NCI-H1930 (cell line): ENCODE data around the gene ZNF784.
A peak's percentile ranks its signal among the peaks of the same experiment; 100 is the strongest.

Experiments used
- DNase-seq, 2 experiments: peaks; one replicate each; lab custom pipeline; 2025; lab: John Stamatoyannopoulos, UW

The ZNF784 gene

GRCh38 chr19:55643003-55643886, 18.9 kb upstream of the ZNF784 start, which contains the start of gene ZNF581:
TSS of gene ZNF581 (plus strand) at chr19:55643649. CDS start at chr19:55644572, 923 bp downstream.
- peak; percentile 42 to 74 for DNase-seq

GRCh38 chr19:55642153-55643002, 18.0 kb upstream of the ZNF784 start:
- DNase-seq: no peak

- DNase-seq: no peak
Observed at GRCh38 chr19:55641426-55642152, 17.2 kb upstream of the ZNF784 start.

- DNase-seq: peak; percentile 61 to 78
Observed at GRCh38 chr19:55640577-55641425, 16.4 kb upstream of the ZNF784 start, which contains the start of gene ZNF580. TSS of gene ZNF580 (plus strand) at chr19:55641002. CDS start at chr19:55642509, 1,507 bp downstream.

- DNase-seq: peak; percentile 82 to 86
Observed at GRCh38 chr19:55640043-55640576, 15.7 kb upstream of the ZNF784 start.

- peak; percentile 33 to 38 for DNase-seq
Observed at GRCh38 chr19:55638864-55639359, 14.5 kb upstream of the ZNF784 start.

- DNase-seq: no peak
Observed at GRCh38 chr19:55637534-55637933, 13.2 kb upstream of the ZNF784 start.

- DNase-seq: no peak
Observed at GRCh38 chr19:55636723-55637122, 12.4 kb upstream of the ZNF784 start.

- no peak for DNase-seq
Observed at GRCh38 chr19:55635856-55636440, 11.6 kb upstream of the ZNF784 start.

GRCh38 chr19:55635334-55635717, 11.0 kb upstream of the ZNF784 start:
- DNase-seq: no peak

GRCh38 chr19:55633861-55634260, 9.5 kb upstream of the ZNF784 start:
- DNase-seq: no peak

- peak; percentile 82 to 93 for DNase-seq
Observed at GRCh38 chr19:55632463-55632834, 8.1 kb upstream of the ZNF784 start.

GRCh38 chr19:55626350-55626749, 2.0 kb upstream of the ZNF784 start:
- no peak for DNase-seq

- DNase-seq: no peak
Observed at GRCh38 chr19:55625004-55625326, 599 bp upstream of the ZNF784 start.

GRCh38 chr19:55623561-55623960, 805 bp downstream of the ZNF784 start:
- DNase-seq: no peak

- no peak for DNase-seq
Observed at GRCh38 chr19:55623130-55623529, 1.2 kb downstream of the ZNF784 start.

- no peak for DNase-seq
Observed at GRCh38 chr19:55622242-55622969, 2.0 kb downstream of the ZNF784 start.

- no peak for DNase-seq
Observed at GRCh38 chr19:55621673-55622231, 2.6 kb downstream of the ZNF784 start.

- DNase-seq: no peak
Observed at GRCh38 chr19:55621205-55621672, 3.1 kb downstream of the ZNF784 start.
